GM12865 (cell line): ENCODE data around the gene RRAGC.

Source experiments
- DNase-seq: peaks from one replicate; pipeline ENCODE4 v3.0.0; 2010; ENCODE audit warnings: low read depth
- H3K4me3 ChIP-seq: 2 replicates; pipeline ENCODE4 v1.5.1; 2011; ENCODE audit warnings: mild to moderate bottlenecking, low read depth, low read length, control low read depth
- TF ChIP-seq, protein P1 (sequence below): IDR thresholded peaks from 2 replicates; pipeline ENCODE4 v1.5.1; 2011; ENCODE audit warnings: low read length, control low read depth, low read depth, inconsistent platforms; ENCODE audit not compliant: insufficient read depth; ENCODE audit errors: missing control alignments

The RRAGC gene

DNA sequence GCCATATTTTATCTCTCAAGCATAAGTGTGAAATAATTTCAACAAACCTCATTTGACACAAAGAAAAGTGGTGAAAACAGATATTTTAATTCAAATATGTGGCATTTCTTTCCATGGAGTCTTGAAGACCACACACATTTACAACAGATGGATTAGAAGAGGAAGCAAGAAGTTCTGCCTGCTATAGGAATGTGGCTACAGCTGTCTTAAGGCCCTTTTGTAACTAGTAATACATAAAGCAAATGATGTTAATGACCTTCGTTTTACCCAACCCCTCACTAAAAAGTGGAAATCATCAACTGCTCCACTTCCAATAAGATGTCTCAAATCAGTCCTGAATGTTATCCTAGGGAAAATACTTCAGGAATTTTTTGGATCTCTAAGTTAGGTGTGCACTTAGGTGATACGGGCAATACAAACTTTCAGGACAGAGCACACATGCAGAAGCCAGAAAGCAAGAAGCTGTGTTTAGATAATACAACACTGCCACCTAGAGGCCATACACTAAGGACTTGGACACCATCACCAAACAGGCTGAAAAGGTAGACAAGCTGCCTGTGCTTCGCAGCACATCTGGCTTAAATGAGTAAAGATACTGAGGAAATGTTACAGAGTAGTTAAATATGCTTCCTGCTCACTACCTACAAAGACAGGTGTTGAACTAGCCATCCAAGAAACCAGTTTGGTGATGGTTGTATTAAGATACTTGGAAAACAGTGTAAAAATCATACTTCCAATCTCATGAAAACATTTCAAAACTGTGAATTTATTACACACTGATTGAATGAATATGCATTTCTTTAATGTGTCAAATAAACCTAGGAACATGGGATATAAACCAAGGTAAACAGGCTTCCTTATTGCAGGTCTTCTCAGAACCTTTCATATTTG lies 24.4 kb downstream of the RRAGC start:
- TF ChIP-seq, protein P1, sequence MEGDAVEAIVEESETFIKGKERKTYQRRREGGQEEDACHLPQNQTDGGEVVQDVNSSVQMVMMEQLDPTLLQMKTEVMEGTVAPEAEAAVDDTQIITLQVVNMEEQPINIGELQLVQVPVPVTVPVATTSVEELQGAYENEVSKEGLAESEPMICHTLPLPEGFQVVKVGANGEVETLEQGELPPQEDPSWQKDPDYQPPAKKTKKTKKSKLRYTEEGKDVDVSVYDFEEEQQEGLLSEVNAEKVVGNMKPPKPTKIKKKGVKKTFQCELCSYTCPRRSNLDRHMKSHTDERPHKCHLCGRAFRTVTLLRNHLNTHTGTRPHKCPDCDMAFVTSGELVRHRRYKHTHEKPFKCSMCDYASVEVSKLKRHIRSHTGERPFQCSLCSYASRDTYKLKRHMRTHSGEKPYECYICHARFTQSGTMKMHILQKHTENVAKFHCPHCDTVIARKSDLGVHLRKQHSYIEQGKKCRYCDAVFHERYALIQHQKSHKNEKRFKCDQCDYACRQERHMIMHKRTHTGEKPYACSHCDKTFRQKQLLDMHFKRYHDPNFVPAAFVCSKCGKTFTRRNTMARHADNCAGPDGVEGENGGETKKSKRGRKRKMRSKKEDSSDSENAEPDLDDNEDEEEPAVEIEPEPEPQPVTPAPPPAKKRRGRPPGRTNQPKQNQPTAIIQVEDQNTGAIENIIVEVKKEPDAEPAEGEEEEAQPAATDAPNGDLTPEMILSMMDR = peak; percentile 72
- DNase-seq = peak; percentile 90
- no peak overlapping the region for H3K4me3 ChIP-seq

DNA sequence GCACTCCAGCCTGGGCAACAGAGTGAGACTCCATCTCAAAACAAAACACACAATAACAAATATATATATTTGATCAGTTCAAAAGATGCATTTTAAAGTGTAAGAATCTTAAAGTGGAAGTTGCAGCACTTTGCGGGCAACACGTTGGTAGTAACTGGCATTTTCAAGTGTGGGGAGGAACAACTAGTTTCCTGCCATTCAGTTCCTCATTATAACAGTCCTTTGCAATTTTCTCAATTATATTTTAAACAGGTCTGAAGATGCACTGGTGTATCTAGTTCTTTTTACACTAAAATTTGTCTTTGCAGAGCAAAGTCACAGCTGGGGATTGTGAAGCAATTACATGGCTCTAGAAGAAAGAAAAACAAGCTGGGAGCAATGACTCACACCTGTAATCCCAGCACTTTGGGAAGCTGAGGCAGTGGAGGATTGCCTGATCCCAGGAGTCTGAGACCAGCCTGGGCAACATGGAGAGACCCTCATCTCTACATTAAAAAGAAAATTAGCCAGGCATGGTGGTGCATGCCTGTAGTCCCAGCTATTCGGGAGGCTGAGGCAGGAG lies 25.3 kb downstream of the RRAGC start:
- TF ChIP-seq, protein P1 = no peak
- no peak for DNase-seq
- H3K4me3 ChIP-seq = no peak overlapping the region

DNA sequence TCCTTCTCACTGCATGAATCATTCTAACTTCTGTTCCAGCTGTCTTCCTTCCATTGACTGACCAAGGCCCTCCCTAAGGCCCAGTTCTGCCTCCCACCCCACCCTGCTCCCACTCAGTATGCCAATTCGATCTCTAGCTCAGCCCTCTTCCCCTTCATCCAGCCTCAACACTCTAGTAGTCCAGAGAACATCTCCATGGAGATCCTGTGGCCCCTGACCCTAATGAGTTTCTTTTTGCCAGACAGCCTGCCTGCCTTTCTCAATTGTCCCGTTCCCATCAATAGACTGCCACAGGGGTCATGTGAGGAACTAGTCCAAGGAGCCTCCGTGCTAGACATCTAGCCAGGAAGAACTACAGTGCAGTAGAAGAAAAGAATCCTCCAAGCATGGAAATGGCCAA lies 26.4 kb downstream of the RRAGC start:
- DNase-seq = no peak
- no peak overlapping the region for H3K4me3 ChIP-seq
- TF ChIP-seq, protein P1 = no peak

DNA sequence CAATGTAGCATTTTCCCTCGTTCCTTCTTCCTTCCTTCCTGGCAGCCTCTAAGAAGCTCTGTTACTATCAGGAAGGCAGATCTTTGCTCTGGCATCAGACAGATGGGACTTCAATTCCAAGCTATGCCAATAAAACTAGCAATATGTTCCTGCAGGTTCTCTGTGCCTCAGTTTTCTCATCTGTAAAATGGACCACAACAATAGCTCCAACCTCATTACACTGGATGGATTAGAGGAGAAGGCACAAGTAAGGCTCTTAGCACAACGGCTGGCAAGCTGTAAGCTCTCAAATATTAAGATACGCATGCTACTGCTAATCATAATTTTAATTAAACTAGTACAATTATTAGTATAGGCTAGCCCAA lies 27.2 kb downstream of the RRAGC start:
- DNase-seq = no peak
- TF ChIP-seq, protein P1 = no peak
- no peak overlapping the region for H3K4me3 ChIP-seq

DNA sequence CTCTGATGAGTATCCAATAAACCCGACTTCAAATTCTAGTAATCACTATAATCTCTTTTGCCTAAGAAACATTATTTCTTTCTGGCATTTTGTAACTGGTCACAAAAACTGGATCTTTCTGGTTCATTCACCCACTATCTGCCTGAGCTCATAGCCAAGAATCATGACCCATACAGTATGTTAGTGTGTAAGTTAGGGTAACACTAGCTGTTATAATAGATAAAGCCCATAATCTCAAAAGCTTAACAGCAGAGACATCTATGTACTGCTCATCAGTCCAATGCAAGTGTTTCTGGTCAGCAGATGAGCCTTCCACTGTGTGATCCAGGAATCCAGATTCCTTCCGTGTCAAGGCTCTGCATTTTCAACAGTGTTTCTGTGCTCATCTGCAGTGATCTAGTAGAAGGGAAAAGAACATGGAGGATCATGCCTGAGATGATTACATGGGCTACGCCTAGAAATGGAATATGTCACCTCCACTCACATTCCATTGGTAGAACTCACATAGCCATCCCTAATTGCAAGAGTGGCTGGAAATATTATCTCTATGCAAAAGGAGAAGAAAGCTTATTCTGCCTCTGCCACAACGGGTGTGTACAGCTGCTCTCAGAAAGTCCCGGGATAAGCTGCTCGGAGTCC lies 27.7 kb downstream of the RRAGC start:
- no peak for DNase-seq
- TF ChIP-seq, protein P1 = no peak
- no peak overlapping the region for H3K4me3 ChIP-seq

DNA sequence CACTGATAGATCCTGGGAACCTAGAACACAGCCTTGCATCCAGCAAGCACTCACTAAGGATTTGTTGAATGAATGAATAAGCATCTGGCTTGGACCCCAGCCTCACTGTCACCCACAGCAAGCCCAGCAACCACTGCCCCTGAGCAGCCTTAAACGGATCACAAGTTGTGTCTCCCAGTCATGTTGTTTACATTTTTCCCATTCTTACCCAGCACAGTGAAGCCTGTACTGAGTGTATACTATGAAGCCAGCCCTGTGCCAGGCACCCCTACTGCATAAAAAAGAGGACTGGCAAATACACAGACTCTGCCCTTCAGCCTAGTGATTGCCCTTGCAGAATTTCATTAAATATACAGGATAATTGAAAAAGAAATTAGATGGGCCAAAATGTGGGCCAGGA lies 30.2 kb downstream of the RRAGC start:
- H3K4me3 ChIP-seq = no peak overlapping the region
- TF ChIP-seq, protein P1 = no peak
- no peak for DNase-seq
